ENCODE results near the gene SBNO2.

The SBNO2 gene

GRCh38 chr19:1089126-1089771 is 84.8 kb downstream of the SBNO2 start:
- DNase-seq (ENCODE audit: low read depth) = no peak

- no peak for DNase-seq (ENCODE audit: low read depth)
Observed at GRCh38 chr19:1088416-1089010, 85.6 kb downstream of the SBNO2 start.

DNA sequence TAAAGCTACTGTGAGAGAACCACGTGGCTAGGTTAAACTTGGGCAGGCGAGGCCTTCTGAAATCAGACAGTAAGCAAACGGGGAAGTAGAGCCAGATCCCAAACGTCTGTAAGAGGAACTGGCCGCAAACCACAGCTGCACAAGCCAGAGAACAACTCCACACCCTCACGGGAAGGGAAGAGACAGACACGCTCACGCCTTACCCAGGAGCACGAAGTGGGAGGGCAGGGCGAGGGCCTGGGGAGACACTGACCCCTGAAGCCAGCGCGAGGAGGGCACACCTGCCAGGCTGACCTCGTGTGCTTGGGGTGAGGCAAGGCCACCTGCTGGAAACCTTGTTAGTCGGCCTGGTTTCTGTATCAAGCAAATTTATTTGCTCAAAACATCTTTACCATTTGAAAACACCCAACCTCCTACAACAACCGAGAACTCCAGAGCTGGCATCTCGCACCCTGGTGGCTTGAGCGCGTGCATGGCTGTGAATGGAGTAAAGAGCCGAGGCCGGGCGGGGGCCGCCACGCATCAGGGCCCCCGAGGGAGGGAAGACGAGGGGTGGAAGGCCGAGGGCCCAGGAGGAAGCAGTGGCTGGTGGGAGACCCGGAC is 86.2 kb downstream of the SBNO2 start:
- no peak for DNase-seq (ENCODE audit: low read depth)

DNA sequence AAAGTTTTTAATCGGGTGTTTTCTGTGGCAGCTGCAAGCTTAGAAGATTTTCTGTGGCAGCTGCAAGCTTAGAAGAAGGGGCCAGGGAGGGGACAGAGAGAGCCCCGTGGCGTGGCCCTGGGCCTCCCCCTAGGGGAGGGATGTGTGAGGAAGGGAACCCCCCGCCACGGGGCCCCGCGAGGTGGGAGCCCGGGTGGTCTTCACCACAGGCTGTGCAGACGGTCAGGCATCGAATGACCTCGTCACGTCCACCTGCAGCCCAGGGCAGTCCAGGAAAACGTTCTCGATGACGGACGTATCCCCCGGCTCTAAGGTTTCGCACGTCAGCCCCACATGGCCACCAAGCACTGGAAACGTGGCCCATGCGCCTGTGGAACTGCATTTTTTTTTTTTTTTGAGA is 87.5 kb downstream of the SBNO2 start:
- no peak for DNase-seq (ENCODE audit: low read depth)

GRCh38 chr19:1085676-1086442 is 88.2 kb downstream of the SBNO2 start:
- no peak for DNase-seq (ENCODE audit: low read depth)

DNA sequence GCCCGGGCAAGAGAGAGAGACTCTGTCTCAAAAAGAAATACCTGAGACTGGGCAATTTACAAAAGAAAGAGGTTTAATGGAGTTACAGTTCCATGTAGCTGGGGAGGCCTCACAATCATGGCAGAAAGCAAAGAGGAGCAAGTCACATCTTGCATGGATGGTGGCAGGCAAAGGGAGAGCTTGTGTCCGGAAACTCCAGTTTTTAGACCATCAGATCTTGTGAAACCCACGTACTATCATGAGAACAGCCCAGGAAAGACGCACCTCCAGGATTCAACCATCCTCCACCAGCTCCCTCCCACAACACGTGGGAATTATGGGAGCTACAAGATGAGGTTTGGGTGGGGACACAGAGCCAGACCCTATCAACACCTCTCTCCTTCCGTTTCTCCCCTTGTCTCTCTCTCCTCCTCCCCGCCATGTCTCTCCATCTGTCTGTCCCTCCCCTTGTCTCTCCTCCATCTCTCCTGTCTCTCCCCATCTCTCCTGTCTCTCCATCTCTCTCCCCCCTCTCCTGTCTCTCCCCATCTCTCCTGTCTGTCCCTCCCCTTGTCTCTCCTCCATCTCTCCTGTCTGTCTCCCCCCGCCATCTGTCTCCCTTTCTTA is 88.9 kb downstream of the SBNO2 start:
- DNase-seq (ENCODE audit: low read depth) = no peak

DNA sequence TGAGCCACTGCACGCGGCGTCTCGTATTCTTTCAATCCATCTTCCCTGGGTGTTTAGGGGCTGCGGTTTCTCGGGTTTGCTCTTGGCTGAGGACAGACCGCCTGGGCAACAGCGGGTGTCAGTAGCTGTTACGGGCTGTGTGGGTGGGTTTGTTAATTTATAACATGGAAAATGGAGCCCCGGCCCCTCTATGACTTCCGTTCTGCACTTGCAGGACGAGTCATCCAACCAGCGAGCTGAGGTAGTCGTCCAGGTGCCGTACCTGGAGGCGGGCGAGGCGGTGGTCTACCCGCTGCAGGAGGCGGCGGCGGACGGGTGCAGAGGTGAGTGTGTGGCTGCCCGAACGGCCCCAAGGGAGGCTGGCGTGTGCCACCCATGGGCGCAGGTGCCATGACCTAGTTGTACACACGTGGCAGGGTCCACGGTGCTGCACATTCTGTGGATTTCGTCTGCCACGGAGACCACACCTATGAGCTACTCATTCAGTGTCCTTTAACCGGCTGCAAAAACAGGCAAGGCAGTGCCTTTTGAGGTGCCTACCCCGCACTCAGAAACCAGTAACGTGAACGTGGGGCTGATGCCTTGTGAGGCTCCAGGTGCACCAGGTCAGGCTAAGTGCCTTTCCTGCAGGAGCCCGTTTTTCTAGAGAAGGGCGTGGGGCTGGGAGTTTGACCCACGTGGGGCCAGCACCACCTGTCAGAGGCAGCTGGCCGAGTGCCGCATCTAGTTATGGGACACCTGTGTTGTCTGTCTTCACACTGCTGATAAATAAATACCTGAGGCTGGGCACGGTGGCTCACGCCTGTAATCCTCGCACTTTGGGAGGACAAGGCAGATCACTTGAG is 89.8 kb downstream of the SBNO2 start:
- no peak for DNase-seq (ENCODE audit: low read depth)

DNA sequence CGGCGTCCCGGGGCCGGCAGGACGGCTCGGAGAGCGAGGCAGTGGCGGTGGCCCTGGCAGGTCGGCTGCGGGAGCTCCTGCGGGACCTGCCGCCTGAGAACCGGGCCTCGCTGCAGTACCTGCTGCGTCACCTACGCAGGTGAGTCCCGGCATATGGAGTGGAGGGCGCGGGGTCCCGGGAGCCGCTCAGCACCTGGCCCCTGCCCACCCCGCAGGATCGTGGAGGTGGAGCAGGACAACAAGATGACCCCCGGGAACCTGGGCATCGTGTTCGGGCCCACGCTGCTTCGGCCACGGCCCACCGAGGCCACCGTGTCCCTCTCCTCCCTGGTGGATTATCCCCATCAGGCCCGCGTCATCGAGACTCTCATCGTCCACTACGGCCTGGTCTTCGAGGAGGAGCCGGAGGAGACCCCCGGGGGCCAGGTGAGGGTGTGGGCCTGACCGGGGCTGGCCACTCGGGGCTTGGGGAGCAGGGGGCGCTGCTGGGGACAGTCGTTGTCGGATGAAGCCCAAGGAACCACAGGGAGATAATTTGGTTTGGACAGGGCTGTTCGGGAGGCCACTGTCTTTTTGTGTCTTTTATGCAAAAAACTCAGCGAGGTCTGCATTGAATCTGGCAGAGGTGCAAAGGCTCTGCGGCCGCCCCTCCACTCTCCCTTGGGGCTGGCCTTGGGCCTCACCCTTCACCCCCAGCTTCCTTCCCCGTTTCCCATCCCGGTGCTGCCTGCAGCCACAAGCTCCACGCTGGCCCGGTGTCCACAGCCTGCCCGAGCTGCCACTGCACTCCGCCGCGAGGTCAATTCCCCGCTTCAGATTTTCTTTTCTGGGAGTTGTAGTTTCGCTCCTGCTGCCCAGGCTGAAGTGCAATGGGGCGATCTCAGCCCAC is 90.9 kb downstream of the SBNO2 start:
- no peak for DNase-seq (ENCODE audit: low read depth)

DNA sequence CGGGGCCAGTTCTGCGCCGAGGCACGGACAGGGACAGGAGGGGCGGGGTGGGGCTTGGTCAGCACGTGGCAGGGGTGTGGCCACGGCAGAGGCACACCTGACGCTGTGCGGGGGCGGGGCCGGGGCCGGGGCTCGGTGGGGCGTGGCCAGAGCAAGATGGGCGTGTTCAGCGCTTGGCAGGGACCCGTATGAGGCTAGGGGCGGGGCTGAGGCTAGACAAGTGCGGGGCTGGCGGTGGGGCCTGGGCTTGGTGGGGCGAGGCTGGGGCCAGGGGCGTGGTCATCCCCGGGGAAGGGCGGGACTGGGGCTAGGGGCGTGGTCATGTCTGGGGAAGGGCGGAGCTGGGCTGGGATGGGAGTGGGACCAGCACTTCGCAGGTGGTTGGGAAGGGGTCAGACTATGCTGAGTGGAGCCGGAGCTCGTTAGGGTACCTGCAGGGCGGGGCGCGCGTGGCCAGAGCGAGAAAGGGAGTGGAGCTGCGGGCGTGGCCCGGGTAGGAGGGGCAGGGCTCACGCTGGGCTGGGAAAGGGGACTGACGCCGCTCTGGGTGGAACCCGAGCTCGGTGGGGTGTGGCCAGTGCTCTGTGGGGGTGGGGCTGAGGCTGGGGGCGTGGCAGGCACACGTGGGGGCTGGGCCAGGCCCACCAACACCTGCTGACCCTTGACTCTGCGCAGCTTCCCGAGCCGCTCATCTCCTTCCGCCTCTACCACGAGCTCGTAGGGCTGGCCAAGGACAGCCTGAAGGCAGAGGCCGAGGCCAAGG is 91.7 kb downstream of the SBNO2 start:
- peak; percentile 83 for DNase-seq (ENCODE audit: low read depth)

GRCh38 chr19:1081301-1082164 is 92.5 kb downstream of the SBNO2 start:
- DNase-seq (ENCODE audit: low read depth) = no peak

- DNase-seq (ENCODE audit: low read depth) = no peak
Observed at GRCh38 chr19:1080360-1081161, 93.5 kb downstream of the SBNO2 start.

DNA sequence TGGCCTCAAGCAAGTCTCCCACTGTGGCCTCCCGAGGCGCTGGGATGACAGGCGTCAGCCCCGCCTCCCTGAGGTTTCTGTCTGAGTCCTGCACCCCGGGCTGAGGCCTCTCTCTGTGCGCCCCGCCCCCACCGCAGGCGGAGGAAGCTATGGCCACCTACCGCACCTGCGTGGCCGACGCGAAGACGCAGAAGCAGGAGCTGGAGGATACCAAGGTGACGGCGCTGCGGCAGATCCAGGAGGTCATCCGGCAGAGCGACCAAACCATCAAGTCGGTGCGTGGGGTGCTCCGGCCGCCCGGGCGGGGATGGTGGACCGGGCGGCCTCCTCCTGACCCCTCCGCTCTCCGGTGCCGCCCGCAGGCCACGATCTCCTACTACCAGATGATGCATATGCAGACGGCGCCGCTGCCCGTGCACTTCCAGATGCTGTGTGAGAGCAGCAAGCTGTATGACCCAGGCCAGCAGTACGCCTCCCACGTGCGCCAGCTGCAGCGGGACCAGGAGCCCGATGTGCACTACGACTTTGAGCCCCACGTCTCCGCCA is 94.4 kb downstream of the SBNO2 start:
- no peak for DNase-seq (ENCODE audit: low read depth)

DNA sequence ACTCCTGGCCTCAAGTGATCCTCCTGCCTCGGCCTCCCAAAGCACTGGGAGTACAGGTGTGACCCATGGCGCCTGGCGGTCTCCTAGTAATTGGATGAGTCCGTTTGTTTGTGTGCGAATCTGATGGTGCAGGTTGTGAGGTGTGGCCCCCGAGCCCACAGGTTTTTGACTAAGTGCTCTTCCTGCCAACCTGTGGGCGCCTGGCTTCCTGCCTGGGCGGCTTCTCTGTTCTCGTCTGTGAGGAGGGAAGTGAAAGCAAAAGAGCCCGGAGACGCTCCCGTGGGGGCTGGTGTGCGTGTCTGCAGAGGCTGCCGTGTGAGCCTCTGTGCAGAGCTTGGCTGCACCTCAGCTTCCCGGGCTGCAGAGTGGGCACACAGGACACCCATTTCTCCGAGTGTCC is 97.1 kb downstream of the SBNO2 start:
- DNase-seq (ENCODE audit: low read depth) = peak; percentile 92

DNA sequence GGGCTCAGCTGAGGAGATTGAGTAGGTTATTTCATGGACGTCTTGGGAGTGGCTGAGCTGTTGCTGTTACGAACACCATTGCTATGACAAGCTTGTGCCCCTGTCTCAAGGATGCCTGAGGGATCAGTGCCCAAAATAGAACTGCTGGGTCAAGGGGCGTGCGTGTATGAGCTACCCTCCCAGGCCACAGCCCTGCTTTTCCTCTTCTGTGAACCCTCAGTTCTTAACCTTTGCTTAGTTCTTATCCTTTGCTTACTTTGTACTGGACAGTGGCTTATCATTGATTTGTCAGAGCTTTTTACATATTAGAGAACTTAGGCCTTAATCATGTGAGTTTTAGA is 98.1 kb downstream of the SBNO2 start:
- DNase-seq (ENCODE audit: low read depth) = no peak

- DNase-seq (ENCODE audit: low read depth) = peak; percentile 94
Observed at GRCh38 chr19:1074544-1075283, 99.4 kb downstream of the SBNO2 start.

DNA sequence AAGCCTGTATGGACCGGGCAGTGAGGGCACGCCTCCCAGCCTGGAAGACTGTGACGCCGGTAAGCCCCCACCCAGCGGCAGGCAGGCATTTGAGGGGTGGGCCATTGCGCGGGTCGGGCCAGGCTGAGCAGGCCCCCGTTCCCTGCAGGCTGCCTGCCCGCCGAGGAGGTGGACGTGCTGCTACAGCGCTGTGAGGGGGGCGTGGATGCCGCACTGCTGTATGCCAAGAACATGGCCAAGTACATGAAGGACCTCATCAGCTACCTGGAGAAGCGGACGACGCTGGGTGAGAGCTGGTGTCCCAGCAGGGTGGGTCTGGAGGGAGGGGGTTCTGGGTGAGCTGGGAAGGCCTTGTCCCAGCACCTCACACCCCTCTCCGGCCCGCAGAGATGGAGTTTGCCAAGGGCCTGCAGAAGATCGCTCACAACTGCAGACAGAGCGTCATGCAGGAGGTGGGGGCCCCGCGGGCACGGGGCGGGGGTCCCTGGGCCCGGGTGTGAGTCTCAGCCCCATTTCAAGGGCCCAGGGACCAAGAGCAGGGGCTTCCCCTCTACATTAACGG is 100.0 kb downstream of the SBNO2 start:
- no peak for DNase-seq (ENCODE audit: low read depth)
